Medulla oblongata (tissue), 1 donor: ENCODE data around the gene FST.

Experiments
- DNase-seq: peaks from one replicate; pipeline ENCODE4 v3.0.0-alpha.2; 2015; ENCODE audit errors: extremely low spot score

Gene FST

GRCh38 chr5:53473633-53474032, 6.8 kb upstream of the FST start:
- DNase-seq = no peak

GRCh38 chr5:53475320-53475719, 5.1 kb upstream of the FST start:
- no peak for DNase-seq

GRCh38 chr5:53476019-53476418, 4.4 kb upstream of the FST start:
- DNase-seq = no peak

GRCh38 chr5:53476531-53477480, 3.6 kb upstream of the FST start:
- peak; percentile 28 for DNase-seq

- peak; percentile 83 for DNase-seq
Measured at GRCh38 chr5:53478411-53479044, 1.9 kb upstream of the FST start.

- no peak for DNase-seq
Measured at GRCh38 chr5:53479045-53479589, 1.3 kb upstream of the FST start.

- peak; percentile 21 for DNase-seq
Measured at GRCh38 chr5:53479590-53480415, 626 bp upstream of the FST start.

- no peak for DNase-seq
Measured at GRCh38 chr5:53481159-53481886, 894 bp downstream of the FST start.

GRCh38 chr5:53481887-53482716, 1.7 kb downstream of the FST start:
- DNase-seq = peak; percentile 42

GRCh38 chr5:53482717-53483638, 2.5 kb downstream of the FST start:
- DNase-seq = peak; percentile 11

GRCh38 chr5:53487436-53487835, 7.0 kb downstream of the FST start:
- DNase-seq = no peak

- no peak for DNase-seq
Measured at GRCh38 chr5:53488195-53488722, 7.8 kb downstream of the FST start.

- no peak for DNase-seq
Measured at GRCh38 chr5:53490747-53491146, 10.3 kb downstream of the FST start.

GRCh38 chr5:53501054-53501453, 20.6 kb downstream of the FST start:
- DNase-seq = no peak

GRCh38 chr5:53503562-53504218, 23.3 kb downstream of the FST start:
- no peak for DNase-seq

- DNase-seq = no peak
Measured at GRCh38 chr5:53507013-53507412, 26.6 kb downstream of the FST start.

GRCh38 chr5:53508125-53508524, 27.7 kb downstream of the FST start:
- no peak for DNase-seq

- DNase-seq = no peak
Measured at GRCh38 chr5:53512539-53512938, 32.1 kb downstream of the FST start.
